GM18858 (cell line): ENCODE measurements around the gene CHRNA3.

ENCODE experiments used
- ATAC-seq: cut with Tn5 transposase; IDR thresholded peaks from one replicate; pipeline ENCODE4 v1.9.1; 2021; ENCODE audit not compliant: unreplicated experiment

The CHRNA3 gene

DNA sequence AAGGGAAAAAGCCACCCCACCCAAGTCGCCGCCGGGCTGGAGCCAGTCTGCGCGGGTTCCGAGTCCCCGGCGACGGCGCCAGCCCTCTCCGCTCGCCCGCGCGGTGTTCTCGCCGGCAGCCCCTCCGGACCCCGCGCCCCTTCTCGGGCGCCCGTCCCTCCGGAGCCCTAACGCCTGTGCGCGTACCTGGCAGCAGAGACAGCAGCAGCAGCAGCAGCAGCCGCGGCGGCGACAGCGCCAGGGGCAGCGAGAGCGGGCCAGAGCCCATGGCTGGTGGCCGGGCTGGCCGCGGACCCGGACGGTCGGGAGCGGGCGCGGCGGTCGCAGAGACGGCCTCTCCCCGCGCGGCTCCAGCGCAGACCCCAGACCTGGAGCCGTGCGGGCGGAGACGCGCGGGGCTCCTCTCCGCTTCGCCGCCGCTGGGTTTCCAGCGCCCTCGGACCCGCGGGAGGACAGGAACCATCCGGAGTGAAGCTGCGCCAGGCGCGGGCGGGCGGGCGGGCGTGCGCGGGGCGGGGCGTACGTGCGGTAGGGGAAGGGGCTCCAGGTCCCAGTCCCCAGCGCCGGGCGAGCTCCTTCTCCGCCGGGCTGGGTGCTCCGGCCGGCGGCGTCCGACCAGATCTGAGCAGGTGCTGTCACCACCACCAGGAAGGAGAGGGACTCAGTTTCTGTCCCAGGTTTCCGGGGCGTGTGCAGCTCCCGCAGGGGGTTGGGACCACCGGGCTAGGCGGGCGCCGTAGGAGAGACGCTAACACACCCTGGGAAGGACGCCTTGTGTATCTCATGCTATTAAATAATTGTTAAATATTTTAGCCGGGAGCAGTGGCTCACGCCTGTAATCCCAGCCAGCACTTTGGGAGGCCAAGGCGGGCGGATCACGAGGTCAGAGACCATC, at the start of gene CHRNA3:
Gene CHRNA3 (minus strand): TSS at position 470 of the 895 bp plus-strand sequence. CDS start 202 bp downstream, at position 268.
- no peak for ATAC-seq

DNA sequence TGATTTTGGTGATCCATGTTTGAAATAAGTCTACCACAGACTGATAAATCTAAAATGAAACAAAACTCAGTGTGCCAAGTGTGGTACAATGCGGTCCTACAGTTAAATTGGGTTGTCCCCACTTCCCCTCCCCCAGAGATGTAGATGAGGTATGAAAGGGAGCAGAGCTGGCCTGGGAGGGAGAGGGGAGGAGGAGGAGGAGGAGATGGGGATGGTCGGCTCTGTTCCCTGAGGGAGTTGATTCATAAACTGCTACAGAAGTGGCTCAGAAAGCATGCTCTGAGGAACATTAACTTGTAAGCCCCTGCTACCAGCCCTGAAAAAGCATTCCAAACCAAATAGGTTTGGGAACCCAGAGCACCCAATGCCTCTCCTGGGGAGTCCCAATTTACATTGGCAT, 48.2 kb upstream of the CHRNA3 start:
- no peak for ATAC-seq

DNA sequence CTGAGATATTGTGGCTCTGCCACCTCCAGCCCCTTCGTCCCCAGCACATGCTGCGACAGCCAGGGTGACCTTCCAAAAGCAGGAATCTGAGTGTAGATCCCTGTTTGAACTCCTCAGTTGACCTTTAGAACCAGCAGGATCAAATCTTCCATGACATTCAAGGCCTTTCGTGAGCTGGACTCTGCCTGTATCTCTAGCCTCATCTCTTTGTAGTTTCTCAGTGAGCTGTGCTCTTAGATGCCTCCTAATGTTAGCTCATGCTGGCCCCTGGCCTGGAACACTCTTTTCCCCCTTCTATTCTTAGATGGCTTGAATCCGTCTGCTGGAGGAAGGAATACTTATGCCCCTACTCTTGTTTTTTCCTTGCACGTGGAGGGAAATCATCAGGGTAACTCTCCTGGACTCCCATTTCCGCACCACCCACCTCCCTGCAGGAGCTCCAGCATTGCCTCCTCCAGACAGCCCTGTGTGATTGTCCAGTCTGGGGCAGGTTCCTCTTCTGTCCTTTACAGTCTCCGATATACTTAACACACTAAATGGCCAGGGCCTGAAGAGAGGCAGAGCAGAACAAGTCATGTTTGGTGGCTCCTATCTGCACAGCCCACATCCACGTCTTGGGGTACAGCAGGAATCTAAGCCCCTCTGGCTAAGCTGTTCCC, 46.9 kb upstream of the CHRNA3 start:
- no peak for ATAC-seq

DNA sequence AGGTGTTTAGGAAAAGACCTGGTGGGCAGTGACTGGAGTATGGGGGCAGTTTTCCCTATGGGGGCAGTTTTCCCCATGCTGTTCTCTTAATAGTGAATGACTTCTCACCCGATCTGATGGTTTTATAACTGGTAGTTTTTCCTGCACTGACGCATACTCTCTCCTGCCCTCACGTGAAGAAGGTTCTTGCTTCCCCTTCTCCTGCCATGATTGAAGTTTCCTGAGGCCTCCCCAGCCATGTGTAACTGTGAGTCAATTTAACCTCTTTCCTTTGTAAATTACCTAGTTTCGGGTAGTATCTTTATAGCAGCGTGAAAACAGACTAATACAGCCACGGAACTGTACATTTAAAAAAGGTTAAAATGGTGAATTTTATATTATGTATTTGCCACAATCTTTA, 45.2 kb upstream of the CHRNA3 start:
- ATAC-seq: no peak

DNA sequence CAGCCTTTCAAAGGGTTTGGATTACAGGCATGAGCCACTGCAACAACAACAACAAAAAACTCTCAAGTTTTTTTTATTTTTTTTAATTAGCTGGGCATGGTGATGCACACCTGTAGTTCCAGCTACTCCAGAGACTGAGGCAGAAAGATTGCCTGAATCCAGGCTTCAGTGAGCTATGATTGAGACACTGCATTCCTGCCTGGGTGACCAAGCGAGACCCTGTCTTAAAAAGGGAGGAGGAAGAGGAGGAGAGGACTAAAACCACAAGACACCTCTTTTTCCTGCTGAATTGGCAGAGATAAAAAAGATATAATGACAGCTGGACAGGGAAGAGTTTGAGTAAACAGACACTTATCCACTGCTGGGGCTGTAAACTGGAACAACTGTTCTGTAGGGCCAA, 42.9 kb upstream of the CHRNA3 start:
- ATAC-seq: no peak

DNA sequence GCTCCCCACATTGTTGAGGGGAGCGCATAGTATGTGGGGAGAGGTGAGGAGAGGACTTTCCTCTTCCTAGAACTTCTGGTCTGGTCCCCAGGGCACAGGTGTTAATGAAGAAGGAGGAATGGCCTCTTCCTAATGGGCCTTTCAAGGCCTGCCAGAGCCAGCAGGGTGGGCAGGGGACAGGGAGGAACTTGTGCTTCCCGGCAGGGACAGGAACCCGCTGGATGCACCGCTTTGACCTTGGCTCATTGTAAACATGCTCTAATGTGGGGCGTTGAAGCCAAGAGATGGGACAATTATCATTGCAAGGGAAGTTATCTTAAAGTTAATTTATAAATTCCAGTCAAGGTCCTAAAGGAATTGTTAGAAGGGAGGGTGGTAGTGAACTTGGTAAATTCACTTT, 41.2 kb upstream of the CHRNA3 start:
- no peak for ATAC-seq

DNA sequence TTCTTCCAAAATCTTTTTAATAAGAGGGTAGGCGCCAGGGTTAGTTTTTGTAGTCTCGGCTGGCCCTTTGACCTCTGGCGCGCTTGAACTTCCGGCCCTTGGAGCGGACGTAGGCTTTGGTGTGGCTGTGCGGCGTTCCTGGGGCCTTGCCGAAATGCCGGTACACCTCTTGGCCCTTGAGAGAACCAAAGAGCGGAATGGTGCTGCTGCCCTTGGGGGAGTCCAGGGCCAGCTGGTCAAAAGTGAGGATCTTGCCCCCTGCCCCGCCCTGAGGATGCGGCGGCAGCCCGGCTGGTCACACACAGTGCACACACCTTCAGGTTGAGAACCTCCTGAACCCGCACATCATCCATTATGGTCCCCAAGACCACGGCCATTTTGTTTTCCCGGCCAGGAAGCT, 40.2 kb upstream of the CHRNA3 start:
- ATAC-seq: no peak

DNA sequence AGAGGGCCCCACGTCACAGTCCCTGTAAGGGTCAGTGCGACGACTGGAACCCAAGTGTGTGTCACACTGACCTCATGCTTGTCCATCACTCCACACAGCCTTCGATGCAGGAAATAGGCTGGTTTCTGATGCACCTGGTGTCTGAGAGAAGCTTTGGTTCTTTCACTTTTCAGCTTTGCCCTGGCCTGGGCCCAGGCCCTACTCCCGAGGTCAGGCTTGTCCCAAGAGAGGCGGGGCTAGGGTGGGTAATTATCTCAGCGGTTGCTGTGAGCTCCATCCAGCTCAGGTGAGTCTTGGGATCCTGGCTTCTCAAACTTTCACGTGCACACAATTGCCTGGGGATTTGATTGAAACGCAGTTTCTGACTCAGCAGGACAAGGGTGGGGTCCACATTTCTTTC, 39.8 kb upstream of the CHRNA3 start:
- no peak for ATAC-seq

DNA sequence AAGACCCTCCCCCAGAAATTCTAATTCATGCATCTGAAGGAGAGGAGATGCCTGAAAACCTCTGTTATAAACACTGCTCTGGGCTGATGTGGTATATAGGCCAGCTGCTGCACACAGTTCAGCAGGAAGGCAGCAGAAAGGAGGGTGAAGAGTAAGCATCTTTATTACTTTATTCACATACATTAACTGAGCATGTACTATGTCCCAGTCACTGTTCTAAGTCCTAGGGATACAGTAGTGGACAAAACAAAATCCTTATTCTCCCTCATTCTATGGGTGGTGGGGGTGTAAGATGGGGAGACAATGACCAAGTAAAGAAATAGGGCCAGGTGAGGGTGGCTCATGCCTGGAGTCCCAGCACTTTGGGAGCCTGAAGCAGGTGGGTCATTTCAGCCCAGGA, 38.0 kb upstream of the CHRNA3 start:
- ATAC-seq: no peak

DNA sequence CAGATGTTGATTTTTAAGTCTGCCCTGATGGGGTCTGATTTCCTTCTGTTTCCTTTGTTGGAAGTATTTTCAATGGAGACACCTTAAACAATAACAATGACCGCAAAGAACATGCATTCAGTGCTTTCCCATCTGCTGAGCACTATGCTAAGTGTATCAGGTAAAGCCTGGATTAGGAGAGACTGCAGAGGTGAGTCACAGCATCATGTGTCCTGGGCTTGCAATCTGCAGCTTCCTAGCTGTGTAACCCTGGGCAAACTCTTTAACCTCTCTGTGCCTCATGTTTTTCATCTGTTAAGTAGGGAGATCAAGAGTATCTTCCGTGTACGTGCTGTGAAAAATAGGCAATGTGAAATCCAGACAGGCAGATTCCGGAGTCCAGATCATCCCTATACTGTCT, 33.5 kb upstream of the CHRNA3 start:
- ATAC-seq: no peak

DNA sequence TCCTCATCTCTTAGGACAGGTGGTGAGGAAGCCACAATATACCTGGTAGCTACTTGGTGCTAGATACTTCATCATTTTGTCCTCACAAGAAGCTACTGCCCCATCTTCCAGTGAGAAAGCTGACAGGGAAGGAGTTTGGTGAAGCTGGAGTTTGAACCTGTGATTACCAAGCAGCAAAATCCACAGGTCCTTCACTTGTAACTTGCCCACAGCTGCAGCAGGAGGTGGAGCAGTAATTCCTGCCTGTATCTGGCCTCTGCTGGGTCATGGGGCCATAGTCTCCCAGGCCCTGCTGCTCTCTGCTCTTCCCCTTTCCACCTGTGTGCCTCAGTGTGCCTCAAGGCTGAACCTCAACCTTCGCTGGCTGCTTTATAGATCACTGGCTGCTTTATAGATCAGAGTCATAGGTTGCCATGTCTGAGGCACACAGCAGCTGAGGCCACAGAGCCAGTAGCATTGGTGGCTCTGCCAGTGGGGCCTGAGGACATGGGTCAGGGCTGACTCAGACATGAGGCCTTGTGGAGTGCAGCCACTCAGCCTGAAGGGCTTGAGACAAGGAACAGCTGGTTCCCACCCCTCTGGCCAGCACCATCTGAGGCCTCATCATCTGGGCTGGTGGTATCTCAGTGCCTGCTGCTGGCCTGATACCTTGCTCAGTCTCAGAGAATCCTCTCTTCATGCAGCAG, 31.3 kb upstream of the CHRNA3 start:
- no peak for ATAC-seq

DNA sequence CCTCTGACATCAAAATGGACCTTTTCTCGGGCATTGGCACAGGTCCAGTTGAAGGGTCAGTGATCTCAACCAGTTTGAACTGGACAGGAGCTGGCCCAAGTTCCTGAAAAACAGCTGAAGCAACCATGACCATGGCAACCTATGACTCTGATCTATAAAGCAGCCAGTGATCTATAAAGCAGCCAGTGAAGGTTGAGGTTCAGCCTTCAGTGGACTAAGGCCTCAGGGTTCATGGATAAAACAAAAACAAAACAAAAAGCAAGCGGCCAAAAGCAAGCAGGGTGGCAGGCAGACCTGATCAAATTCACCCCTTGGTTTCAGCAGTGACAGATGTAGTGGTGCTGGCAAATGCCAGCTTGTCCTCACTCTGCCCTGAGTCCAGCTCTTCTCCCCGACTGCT, 30.2 kb upstream of the CHRNA3 start:
- no peak for ATAC-seq

DNA sequence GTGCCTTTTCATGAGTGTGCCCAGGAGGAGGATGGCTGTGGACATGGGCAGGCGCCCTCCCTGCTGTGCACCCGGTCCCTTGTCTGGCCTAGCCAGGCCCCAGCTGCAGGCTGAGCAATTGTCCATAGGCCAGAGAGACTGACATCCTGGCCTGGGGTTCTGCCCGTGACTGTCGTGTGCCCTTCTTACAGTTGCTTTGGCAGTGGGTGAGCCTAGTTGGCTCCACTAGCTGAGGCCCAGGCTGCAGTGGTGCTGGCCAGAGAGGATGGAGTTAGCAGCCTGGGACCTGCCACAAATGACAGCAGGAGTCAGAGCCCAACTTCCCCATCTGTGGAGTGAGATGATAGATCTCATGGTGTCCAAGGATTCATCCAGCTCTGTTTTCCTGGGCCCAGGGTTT, 29.2 kb upstream of the CHRNA3 start:
- no peak for ATAC-seq

DNA sequence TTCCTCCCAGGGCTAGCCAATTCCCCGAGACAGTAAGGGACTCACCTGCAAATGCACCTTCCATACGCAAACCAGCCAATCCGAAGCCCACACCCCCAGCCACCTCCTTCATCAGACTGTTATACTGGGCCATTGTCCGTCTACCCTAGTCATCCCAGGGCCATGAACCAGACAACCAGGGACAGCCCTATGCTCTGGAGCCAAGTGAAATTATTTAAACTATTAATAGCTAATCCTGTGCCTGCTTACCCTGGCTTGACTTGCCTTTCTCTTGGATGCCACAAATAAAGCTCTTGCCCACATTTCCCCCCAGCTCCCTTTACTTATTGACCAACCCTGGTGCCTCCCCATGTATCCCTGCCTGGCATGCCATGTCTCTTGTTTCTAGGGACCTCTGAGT, 24.2 kb upstream of the CHRNA3 start:
- ATAC-seq: no peak

DNA sequence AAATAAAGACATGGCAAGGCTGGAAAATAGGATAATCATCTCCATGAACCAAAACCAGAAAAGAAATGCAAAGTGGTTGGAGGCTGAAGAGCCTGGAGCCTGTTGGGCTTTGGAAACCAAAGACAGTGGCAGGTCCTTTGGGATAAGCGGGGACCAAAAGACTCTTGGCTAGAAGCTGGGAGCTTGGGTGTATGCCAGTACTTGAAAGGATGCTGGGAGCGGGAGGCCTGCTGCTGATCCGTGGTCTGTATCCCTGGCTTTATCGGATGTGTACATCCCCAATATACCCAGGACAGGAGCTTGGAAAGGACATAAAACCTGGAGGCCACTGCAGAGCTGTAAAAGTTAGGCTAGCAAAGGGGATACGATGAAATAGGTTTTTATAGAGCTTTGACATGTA, 21.5 kb upstream of the CHRNA3 start:
- ATAC-seq: no peak

DNA sequence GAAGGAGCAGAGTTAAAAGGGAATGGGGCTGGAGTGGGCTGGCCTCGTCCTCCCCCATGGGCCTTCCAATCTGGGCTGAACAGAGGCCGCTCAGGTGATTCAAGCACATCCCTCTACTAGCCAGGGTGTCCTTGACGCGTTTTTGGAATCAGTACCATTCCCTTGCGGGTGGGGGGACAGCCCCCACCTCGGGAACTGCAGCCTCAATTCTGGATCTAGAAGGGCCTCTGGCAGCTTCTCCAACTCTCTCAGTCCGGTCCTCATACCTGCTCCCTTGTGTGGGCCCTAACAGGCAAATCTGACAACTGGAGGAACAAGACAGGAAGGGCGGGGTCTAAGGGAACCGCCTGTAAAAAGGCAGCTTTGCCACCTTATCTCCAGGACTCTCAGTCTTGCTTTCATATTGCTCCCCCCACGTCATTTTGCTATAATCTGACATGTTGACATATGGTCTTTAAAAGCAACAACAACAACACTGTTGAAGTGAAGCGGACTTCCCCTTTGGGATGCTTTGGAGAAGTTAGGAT, 21.0 kb upstream of the CHRNA3 start:
- no peak for ATAC-seq

DNA sequence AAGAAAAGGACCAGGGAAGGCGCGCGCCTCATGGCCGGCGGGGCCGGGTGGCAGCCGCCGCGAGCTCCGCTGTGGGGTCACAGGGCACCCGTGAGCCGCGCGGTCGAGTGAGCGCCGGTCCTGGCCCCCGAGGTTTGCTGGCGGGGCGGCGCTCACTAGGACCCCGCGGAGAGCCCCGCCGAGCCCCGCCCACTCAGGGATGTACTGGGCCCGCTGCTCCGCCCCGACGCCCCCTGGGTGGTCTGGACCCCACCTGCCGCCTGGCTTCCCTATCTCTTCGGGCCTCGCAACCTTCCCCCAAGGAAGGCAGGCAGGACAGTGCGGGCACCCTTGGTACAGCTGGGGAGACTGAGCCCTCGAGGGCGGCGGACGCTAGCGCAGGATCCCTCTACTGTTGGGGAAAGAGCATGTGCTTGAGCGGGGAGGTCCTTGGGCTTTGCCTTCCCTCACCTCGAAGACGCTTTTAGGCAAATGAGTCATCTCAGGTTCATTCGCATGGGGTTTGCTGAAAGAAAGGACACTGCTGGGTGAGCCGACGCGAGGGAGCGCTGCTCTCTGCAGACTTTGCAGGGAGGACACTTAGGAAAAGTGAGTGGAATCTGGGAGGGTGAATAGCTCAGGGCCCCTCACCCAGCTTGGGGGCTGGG, 20.4 kb upstream of the CHRNA3 start, which contains the start of gene CHRNB4:
Gene CHRNB4 (minus strand): TSS at position 109 of the 647 bp plus-strand sequence. CDS start 77 bp downstream, at position 32.
- ATAC-seq: no peak

DNA sequence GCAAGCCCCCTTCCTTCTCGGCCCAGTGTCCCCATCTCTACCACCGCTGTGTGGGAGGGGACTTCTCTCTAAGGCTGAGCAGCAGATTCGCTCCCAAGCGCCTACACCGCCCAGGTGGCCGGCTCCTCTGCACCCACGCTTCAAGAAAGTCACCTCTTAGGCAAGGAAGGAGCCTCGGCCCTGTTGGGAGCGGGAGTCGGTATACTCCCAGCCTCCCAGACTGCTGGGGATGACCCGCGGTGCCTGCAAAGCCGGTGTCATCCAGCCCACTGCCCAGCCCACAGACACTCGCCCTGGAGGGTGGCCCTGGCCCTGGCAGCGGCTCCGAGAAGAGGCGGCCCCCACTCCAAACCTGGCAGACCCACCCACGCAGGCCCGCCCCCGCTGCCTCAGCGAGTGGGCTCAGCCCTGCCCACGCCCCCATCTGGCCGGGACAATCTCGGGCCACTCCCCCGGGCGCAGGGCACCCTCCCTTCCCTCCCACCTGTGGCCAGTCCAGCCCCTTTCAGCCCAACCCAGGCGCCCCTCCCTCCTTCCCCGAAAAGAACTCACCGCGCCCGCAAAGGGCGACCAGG, 19.8 kb upstream of the CHRNA3 start:
- no peak for ATAC-seq

DNA sequence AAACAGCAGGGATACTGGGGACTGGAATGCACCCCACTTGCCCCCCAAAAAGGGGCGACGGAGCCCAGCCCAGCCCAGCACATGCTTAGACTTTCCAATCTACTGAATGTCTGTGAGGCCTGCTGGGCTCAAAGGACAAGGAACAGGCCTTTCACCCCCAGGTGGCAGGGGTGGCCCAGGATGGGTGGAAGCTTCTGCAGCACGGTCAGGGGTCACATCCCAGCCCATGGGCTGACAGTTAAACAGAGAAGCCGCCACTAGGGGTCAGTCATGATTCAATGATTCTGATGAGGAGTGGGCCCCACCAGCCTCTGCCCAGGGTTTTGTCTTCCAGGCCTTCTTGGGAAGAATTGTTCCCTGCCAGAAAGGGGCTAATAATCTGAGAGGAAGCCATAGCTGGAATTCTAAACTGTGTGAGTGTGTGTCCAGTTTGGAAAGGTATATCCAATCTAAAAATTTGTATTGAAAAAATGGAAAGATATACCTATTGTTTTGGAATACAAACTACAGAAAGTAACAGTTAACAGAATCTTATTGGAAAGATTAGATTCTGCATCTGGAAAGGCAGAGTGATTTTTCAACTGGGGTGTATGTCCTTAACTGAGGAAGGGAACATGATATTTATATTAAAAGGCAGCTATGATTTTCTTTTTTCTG, 18.0 kb upstream of the CHRNA3 start:
- ATAC-seq: no peak

DNA sequence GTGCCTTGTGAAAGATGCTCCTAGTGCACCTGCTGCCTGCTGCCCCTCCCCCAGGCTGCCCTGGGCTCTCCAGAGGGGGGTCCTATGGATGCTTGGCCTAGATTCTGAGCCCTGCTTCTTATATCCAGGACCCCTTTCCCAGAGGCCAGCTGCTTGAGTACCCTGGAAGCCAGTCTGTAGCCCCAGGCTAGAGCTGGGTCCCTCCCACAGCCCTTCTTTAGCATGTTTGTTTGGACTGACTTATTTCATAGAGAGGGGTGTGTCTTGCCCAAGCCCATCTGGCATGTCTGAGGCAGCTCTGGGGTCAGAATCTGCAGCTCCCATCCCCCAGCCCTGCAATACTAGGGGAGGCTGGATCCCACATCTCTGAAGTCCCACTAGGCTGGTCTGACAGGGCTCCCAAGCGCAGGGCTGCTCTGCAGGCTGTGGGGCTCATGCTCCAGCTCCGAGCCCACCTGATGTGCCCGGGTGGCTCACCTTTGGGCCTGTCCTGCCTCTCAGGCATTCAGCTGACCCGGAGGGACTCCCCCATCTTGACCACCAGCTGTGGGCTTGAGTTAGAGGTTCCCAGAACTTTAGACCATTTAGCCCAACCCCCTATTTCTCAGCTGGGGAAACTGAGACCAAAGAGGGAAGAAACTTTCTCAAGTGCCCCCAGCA, 17.1 kb upstream of the CHRNA3 start:
- ATAC-seq: no peak
